Hepatocyte (in vitro differentiated cells): Measurements from ENCODE around the gene MORC2.

ENCODE experiments used
- CTCF ChIP-seq: fragments of 200-600 bp; sonication (generic); IDR thresholded peaks from 2 replicates; pipeline ENCODE4 v1.5.1; 2016; ENCODE audit warnings: antibody characterized with exemption, mild to moderate bottlenecking; ENCODE audit not compliant: poor library complexity
- EZH2phosphoT487 ChIP-seq: fragments of 200-600 bp; sonication (generic); IDR thresholded peaks from one replicate; pipeline ENCODE4 v1.6.1; 2018; ENCODE audit warnings: antibody characterized with exemption, mild to moderate bottlenecking, low read depth, moderate library complexity; ENCODE audit not compliant: unreplicated experiment, severe bottlenecking

GRCh38 chr22:30918761-30919160 is 49.8 kb downstream of the MORC2 start:
- no peak for TF ChIP-seq CTCF
- TF ChIP-seq EZH2phosphoT487 = no peak
